ENCODE data around the gene PAK5.

DNA sequence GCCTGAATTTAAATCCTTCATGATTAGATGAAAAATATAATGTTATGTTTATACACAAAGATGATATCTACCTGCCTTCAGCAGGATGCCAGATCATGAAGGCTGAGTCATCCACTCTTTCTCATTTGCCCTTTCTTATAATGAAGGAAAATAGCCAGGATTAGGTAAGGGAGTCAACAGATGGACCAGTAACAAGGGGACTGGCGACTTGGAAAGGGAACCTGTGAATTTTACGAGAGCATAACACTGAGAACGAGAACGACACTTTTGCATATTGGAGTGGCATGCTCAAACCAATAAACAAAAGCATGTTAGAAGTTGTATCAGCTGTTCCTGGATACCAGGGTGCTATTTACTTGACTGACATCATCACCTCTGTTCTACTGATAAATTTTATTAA lies 170.5 kb downstream of the PAK5 start:
- TF ChIP-seq EP300 (IDR thresholded peaks at IDR 0.05) = no peak
- no peak for TF ChIP-seq CTCF (IDR thresholded peaks at IDR 0.05)
- TF ChIP-seq POLR2A (IDR thresholded peaks at IDR 0.05) = no peak
